Pericardium fibroblast (primary cell): ENCODE results near the gene BMPR1B. TPM values are rescaled to one million over a fixed set of nuclear protein-coding genes. Genes with fewer than 3 reads are reported as not detected.

ENCODE experiments used
- total RNA-seq: library from RNA; depleted of rRNA; stranded (reverse); fragments of >200 nt; gene quantifications from 2 replicates; pipeline ENCODE4 v1.2.3, GENCODE V29; 2015

The BMPR1B gene
- total RNA-seq, result 0.70 and 1.8 TPM in 2 replicates

GRCh38 chr4:94757192-94758140, at the start of gene BMPR1B:
Gene BMPR1B, plus strand, starts transcription at chr4:94757955. Its CDS starts 346,470 bp downstream, at chr4:95104425.

